Measurements from ENCODE around the gene HESX1. TPM values are rescaled to one million over a fixed set of nuclear protein-coding genes. Genes with fewer than 3 reads are reported as not detected.

HESX1 gene
- total and polyA plus RNA-seq, 2 experiments from 2014 or later: 21.1 to 56.7 TPM

DNA sequence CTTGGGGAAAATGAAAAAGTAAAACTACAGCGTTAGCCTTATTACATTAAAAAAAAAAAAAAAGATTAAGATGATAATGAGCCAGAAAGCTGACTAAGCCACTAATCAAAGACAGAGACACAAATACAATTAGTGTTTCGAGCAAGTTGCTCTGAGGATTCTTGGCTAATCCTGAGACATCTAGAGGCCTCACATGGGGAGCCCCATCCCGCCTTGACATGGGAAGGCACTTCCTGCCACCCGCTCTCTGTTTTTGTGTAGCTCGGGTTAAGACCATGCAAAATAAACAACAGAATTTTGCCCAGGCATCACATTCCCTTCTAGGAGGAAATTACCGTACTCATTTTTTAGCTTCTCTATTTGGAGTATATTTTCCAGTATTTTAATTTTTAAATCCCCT is 15.3 kb downstream of the HESX1 start:
- Histone ChIP-seq H3K36me3 (ENCODE audit: insufficient read depth) (no peaks in the 10 kb centered on the region), H3K27ac (ENCODE audit: low read depth) (no peak overlapping the region), H2AFZ (no peak overlapping the region), H3K4me1 (ENCODE audit: insufficient read depth) (peaks cover 4% of the 10 kb centered on the region), H3F3A (replicated peaks; ENCODE audit: low read depth) (no peaks in the 10 kb centered on the region), H3K4me3 (no peak overlapping the region), H3K27me3 (ENCODE audit: insufficient read depth) (no peaks in the 10 kb centered on the region), H3K4me2 (no peak overlapping the region), H3K9me2 (ENCODE audit: insufficient read depth) (no peaks in the 10 kb centered on the region), H3K79me2 (replicated peaks; ENCODE audit: insufficient read depth) (no peaks in the 10 kb centered on the region), H4K20me1 (replicated peaks; ENCODE audit: insufficient read depth) (no peaks in the 10 kb centered on the region)
- Mint-ChIP-seq H3K36me3 (ENCODE audit: low read depth) (no peaks in the 10 kb centered on the region), H3K9me3 (no peaks in the 10 kb centered on the region; the same call in 2 of the 3 replicates), H3K4me1 (peaks cover 18% of the 10 kb centered on the region), H3K27ac (no peak overlapping the region), H3K27me3 (ENCODE audit: insufficient read depth, low read depth, poor library complexity) (peaks cover 1% of the 10 kb centered on the region), H3K4me3 (no peak overlapping the region)
- ATAC-seq (peak; percentile 70), DNase-seq (ENCODE audit: low spot score) (no peak)
- no peak for TF ChIP-seq NANOG (IDR thresholded peaks at IDR 0.05; ENCODE audit: borderline replicate concordance)
- no peak for TF ChIP-seq EZH2 (IDR thresholded peaks at IDR 0.05; ENCODE audit: low read depth, unreplicated experiment)
- TF ChIP-seq EZH2phosphoT487 (IDR thresholded peaks at IDR 0.05; ENCODE audit: unreplicated experiment): no peak
- TF ChIP-seq ZNF331 (CRISPR knock-in tag; IDR thresholded peaks at IDR 0.05; ENCODE audit: low read depth): no peak
- TF ChIP-seq, protein P1, sequence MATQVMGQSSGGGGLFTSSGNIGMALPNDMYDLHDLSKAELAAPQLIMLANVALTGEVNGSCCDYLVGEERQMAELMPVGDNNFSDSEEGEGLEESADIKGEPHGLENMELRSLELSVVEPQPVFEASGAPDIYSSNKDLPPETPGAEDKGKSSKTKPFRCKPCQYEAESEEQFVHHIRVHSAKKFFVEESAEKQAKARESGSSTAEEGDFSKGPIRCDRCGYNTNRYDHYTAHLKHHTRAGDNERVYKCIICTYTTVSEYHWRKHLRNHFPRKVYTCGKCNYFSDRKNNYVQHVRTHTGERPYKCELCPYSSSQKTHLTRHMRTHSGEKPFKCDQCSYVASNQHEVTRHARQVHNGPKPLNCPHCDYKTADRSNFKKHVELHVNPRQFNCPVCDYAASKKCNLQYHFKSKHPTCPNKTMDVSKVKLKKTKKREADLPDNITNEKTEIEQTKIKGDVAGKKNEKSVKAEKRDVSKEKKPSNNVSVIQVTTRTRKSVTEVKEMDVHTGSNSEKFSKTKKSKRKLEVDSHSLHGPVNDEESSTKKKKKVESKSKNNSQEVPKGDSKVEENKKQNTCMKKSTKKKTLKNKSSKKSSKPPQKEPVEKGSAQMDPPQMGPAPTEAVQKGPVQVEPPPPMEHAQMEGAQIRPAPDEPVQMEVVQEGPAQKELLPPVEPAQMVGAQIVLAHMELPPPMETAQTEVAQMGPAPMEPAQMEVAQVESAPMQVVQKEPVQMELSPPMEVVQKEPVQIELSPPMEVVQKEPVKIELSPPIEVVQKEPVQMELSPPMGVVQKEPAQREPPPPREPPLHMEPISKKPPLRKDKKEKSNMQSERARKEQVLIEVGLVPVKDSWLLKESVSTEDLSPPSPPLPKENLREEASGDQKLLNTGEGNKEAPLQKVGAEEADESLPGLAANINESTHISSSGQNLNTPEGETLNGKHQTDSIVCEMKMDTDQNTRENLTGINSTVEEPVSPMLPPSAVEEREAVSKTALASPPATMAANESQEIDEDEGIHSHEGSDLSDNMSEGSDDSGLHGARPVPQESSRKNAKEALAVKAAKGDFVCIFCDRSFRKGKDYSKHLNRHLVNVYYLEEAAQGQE (IDR thresholded peaks at IDR 0.05; ENCODE audit: unreplicated experiment): no peak
- TF ChIP-seq, protein P2, sequence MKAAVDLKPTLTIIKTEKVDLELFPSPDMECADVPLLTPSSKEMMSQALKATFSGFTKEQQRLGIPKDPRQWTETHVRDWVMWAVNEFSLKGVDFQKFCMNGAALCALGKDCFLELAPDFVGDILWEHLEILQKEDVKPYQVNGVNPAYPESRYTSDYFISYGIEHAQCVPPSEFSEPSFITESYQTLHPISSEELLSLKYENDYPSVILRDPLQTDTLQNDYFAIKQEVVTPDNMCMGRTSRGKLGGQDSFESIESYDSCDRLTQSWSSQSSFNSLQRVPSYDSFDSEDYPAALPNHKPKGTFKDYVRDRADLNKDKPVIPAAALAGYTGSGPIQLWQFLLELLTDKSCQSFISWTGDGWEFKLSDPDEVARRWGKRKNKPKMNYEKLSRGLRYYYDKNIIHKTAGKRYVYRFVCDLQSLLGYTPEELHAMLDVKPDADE (IDR thresholded peaks at IDR 0.05): no peak
- no peak for TF ChIP-seq CTCF (conservative IDR thresholded peaks at IDR 0.05; ENCODE audit: low read depth in 2 of 2)
- TF ChIP-seq STAT1 (IDR thresholded peaks at IDR 0.05; ENCODE audit: unreplicated experiment): no peak
- TF ChIP-seq ZNF114 (CRISPR knock-in tag; IDR thresholded peaks at IDR 0.05): no peak
- no peak for TF ChIP-seq POLR2AphosphoS5 (IDR thresholded peaks at IDR 0.05; ENCODE audit: low read depth)
- TF ChIP-seq ZNF462 (CRISPR knock-in tag; IDR thresholded peaks at IDR 0.05): no peak
- TF ChIP-seq CREB1 (CRISPR knock-in tag; IDR thresholded peaks at IDR 0.05; ENCODE audit: low read depth): no peak
- no peak for TF ChIP-seq JUNB (IDR thresholded peaks at IDR 0.05; ENCODE audit: unreplicated experiment)

Measured in GM23338 (cell line).